Spleen (tissue), 11 donors: ENCODE data around the gene OLFM1. TPM values are rescaled to one million over a fixed set of nuclear protein-coding genes. Genes with fewer than 3 reads are reported as not detected.

Experiments
- DNase-seq: peaks from one replicate; pipeline ENCODE4 v3.0.0-alpha.2; 2020
- H3K27ac ChIP-seq, 8 donors: fragments of 200-600 bp; sonication (generic) in 7 of 8; 1 replicate in 4 of 8; 2 replicates in 4 of 8; pipeline versions ENCODE4 v1.5.0 to v1.8.0; 2016 to 2021; ENCODE audit warnings: inconsistent platforms in 4 of 8, mild to moderate bottlenecking in 4 of 8, moderate library complexity in 1 of 8
- H3K27me3 ChIP-seq, 7 donors: fragments of 200-600 bp; sonication (generic) in 6 of 7; replicated peaks in 1 of 7; 1 replicate in 4 of 7; 2 replicates in 3 of 7; pipeline versions ENCODE4 v1.5.0 to v1.8.0; 2016 to 2021; ENCODE audit warnings: inconsistent platforms in 3 of 7, mild to moderate bottlenecking in 1 of 7
- H3K36me3 ChIP-seq, 6 donors: fragments of 200-600 bp; sonication (generic) in 5 of 6; 1 replicate in 4 of 6; 2 replicates in 2 of 6; pipeline versions ENCODE4 v1.5.0 to v1.8.0; 2016 to 2021; ENCODE audit warnings: inconsistent platforms in 2 of 6
- H3K4me1 ChIP-seq, 6 donors: fragments of 200-600 bp; sonication (generic) in 5 of 6; 1 replicate in 3 of 6; 2 replicates in 3 of 6; pipeline versions ENCODE4 v1.5.0 to v1.8.0; 2016 to 2021; ENCODE audit warnings: inconsistent platforms in 3 of 6
- H3K4me3 ChIP-seq, 8 donors: fragments of 200-600 bp; sonication (generic) in 7 of 8; 1 replicate in 4 of 8; 2 replicates in 4 of 8; pipeline versions ENCODE4 v1.5.0 to v1.8.0; 2016 to 2021; ENCODE audit warnings: inconsistent platforms in 4 of 8, mild to moderate bottlenecking in 4 of 8, moderate library complexity in 2 of 8
- H3K9me3 ChIP-seq, 8 donors: fragments of 200-600 bp; sonication (generic) in 7 of 8; 1 replicate in 4 of 8; 2 replicates in 4 of 8; pipeline versions ENCODE4 v1.5.0 to v1.8.0; 2016 to 2021; ENCODE audit warnings: inconsistent platforms in 4 of 8
- POLR2A ChIP-seq, 3 donors: fragments of 450-650 bp; IDR thresholded peaks; one replicate each; pipeline ENCODE4 v1.5.1; 2017; ENCODE audit warnings: antibody characterized with exemption in 3 of 3, mild to moderate bottlenecking in 1 of 3
- POLR2AphosphoS5 ChIP-seq, 3 donors: sonication (generic); formaldehyde crosslinking; IDR thresholded peaks; one replicate each; pipeline ENCODE4 v1.5.1; 2017; ENCODE audit warnings: antibody characterized with exemption in 3 of 3
- WGBS, 5 donors: extraction: QIAGEN DNeasy Blood & Tissue Kit in 3 of 5; methylation state at CpG; one replicate each; pipeline versions ENCODE4 v1.1.5 to v1.1.7; 2013 to 2018; 5-methylcytosine and 5-hydroxymethylcytosine counted together
- intact Hi-C: fragments of 100-400 bp; cut with DNase I; formaldehyde crosslinking; loops from one replicate; pipeline ENCODE4 v1.15.0; 2023; ENCODE audit warnings: low total_unique reads
- polyA plus RNA-seq, 3 donors: library from polyadenylated mRNA; stranded (reverse); fragments of 200-250 nt; gene quantifications; one replicate each; pipeline ENCODE4 v1.2.1, GENCODE V29; 2013
- total RNA-seq, 7 donors: library from RNA; depleted of rRNA in 3 of 7; stranded (reverse); fragments of >200 nt in 3 of 7; fragmentation: NEBNext Ultra II Directional in 4 of 7; extraction: Animal tissue kit (Norgen Biotek cat#: 25700) in 4 of 7; gene quantifications; one replicate each; pipeline versions ENCODE4 v1.1.0 to v1.2.1, GENCODE V29; 2016 to 2021
- TF ChIP-seq, protein P1 (sequence below), 11 experiments: fragments of 200-600 bp in 7 of 11; fragments of 450-650 bp in 4 of 11; sonication (generic) in 4 of 11; IDR thresholded peaks in 8 of 11; conservative IDR thresholded peaks in 3 of 11; 1 replicate in 7 of 11; 2 replicates in 4 of 11; pipeline versions ENCODE4 v1.4.0 to v1.8.0; 2016 to 2021; ENCODE audit warnings: antibody characterized with exemption in 11 of 11, inconsistent platforms in 4 of 11, mild to moderate bottlenecking in 1 of 11
- donor health status: healthy with polysubstance abuse.
- donor health status: DM: no; HTN: no; CAD: no; lungs with moderate emphysema.
- donor health status: DM: no; HTN: no; CAD: no.
- donor health status: Bipolar disorder and iron deficiency.
- donor health status: healthy.
- donor health status: DM: no; HTN: no; CAD: no.
- donor health status: DM: yes; HTN: yes; CAD: no.

The OLFM1 gene
- total and polyA plus RNA-seq, 10 donors, result 5.9 to 109 (median 44.7) TPM

- H3K27me3 ChIP-seq, result peaks cover 0 to 99% (median 0%) of the 10 kb centered on the region in 7 donors
- no peak overlapping the region for H3K4me3 ChIP-seq
- intact Hi-C loops, result no loop called here
- H3K27ac ChIP-seq, result no peak overlapping the region
- H3K9me3 ChIP-seq, result no peaks in the 10 kb centered on the region
- H3K4me1 ChIP-seq, result peaks cover 0 to 4% (median 0%) of the 10 kb centered on the region in 6 donors
- WGBS, 5 donors, result 76 to 85% (median 81%) methylated on average over 27 to 29 of the region's 29 CpGs
- no peak for DNase-seq
- H3K36me3 ChIP-seq, result peaks cover 0 to 32% (median 0%) of the 10 kb centered on the region in 6 donors
- TF ChIP-seq POLR2A (IDR thresholded peaks at IDR 0.05), result no peak
- TF ChIP-seq POLR2AphosphoS5 (IDR thresholded peaks at IDR 0.05), result no peak
- TF ChIP-seq, protein P1, sequence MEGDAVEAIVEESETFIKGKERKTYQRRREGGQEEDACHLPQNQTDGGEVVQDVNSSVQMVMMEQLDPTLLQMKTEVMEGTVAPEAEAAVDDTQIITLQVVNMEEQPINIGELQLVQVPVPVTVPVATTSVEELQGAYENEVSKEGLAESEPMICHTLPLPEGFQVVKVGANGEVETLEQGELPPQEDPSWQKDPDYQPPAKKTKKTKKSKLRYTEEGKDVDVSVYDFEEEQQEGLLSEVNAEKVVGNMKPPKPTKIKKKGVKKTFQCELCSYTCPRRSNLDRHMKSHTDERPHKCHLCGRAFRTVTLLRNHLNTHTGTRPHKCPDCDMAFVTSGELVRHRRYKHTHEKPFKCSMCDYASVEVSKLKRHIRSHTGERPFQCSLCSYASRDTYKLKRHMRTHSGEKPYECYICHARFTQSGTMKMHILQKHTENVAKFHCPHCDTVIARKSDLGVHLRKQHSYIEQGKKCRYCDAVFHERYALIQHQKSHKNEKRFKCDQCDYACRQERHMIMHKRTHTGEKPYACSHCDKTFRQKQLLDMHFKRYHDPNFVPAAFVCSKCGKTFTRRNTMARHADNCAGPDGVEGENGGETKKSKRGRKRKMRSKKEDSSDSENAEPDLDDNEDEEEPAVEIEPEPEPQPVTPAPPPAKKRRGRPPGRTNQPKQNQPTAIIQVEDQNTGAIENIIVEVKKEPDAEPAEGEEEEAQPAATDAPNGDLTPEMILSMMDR (IDR thresholded peaks at IDR 0.05 in 8 of 11, conservative IDR thresholded peaks at IDR 0.05 in 3 of 11), result no peak
Measured at GRCh38 chr9:135106551-135107270, 19.2 kb downstream of the OLFM1 start.

DNA sequence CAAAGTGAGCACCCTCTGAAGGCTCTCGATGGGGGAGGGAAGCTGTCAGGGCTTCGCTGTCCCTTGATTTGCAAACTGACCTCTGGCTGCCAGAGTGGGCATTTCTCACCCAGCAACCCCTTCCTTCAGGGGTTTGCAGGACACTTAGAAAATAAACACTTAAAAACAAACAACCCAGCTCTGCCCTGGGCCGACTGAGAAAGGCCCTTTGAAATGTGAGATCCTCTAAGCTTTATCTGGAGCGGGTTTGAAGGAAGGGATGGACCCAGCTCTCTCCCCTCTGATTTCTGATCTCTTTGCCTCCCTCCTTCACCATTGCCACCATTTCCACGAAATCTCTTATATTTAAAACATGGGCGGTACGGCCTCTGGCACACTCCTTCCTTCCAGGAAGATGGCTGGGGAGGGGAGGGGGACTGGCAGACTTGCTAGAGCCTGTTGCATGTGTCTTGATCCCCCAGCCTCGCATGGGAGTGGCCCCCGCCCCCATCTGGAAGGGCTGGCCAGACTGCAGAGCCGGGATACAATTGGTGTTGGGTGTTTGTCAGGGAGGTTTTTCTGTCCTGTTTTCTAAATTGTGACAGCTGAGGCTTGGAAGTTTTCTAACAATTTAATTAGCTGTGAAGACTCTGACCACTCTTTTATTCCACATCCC, 20.2 kb downstream of the OLFM1 start:
- intact Hi-C loops, result no loop called here
- peaks cover 0 to 36% (median 0%) of the 10 kb centered on the region in 6 donors for H3K36me3 ChIP-seq
- WGBS, 5 donors, result 30 to 58% (median 33%) methylated on average over 10 of the region's 10 CpGs
- TF ChIP-seq POLR2A (IDR thresholded peaks at IDR 0.05) (no peak), POLR2AphosphoS5 (IDR thresholded peaks at IDR 0.05) (no peak)
- TF ChIP-seq, protein P1 (IDR thresholded peaks at IDR 0.05 in 8 of 11, conservative IDR thresholded peaks at IDR 0.05 in 3 of 11), result no peak
- no peak overlapping the region for H3K4me3 ChIP-seq
- H3K27ac ChIP-seq, result no peak overlapping the region
- peaks cover 0 to 97% (median 0%) of the 10 kb centered on the region in 7 donors for H3K27me3 ChIP-seq
- H3K4me1 ChIP-seq, result peaks cover 0 to 4% (median 0%) of the 10 kb centered on the region in 6 donors
- DNase-seq, result no peak
- no peaks in the 10 kb centered on the region for H3K9me3 ChIP-seq

- Histone ChIP-seq H3K4me1 (no peaks in the 10 kb centered on the region), H3K36me3 (peaks cover 0 to 38% (median 0%) of the 10 kb centered on the region in 6 donors), H3K4me3 (no peak overlapping the region), H3K27me3 (peaks cover 0 to 89% (median 0%) of the 10 kb centered on the region in 7 donors), H3K9me3 (no peaks in the 10 kb centered on the region), H3K27ac (no peak overlapping the region)
- intact Hi-C loops, result no loop called here
- WGBS, 5 donors, result 51 to 67% (median 60%) methylated on average over 15 of the region's 15 CpGs
- no peak for DNase-seq
- TF ChIP-seq POLR2A (IDR thresholded peaks at IDR 0.05) (no peak), POLR2AphosphoS5 (IDR thresholded peaks at IDR 0.05) (no peak)
- TF ChIP-seq, protein P1 (IDR thresholded peaks at IDR 0.05 in 8 of 11, conservative IDR thresholded peaks at IDR 0.05 in 3 of 11), result no peak
Measured at GRCh38 chr9:135108831-135109510, 21.5 kb downstream of the OLFM1 start.
